ENCODE measurements around the gene PAXX.

- TF ChIP-seq POLR2A (IDR thresholded peaks at IDR 0.05; ENCODE audit: low read length) (no peak), GATA1 (IDR thresholded peaks at IDR 0.05; ENCODE audit: low read depth, low read length) (no peak)
Measured at GRCh38 chr9:136978073-136978864, 14.0 kb upstream of the PAXX start.
